PC-3 (cell line): ENCODE measurements around the gene SRPRA. TPM values are rescaled to one million over a fixed set of nuclear protein-coding genes. Genes with fewer than 3 reads are reported as not detected.
A peak's percentile ranks its signal among the peaks of the same experiment; 100 is the strongest.

ENCODE experiments used
- ATAC-seq: fragments of 200-7000 bp; cut with Tn5 transposase; 2 replicates; pipeline ENCODE4 v1.9.1; 2020; ENCODE audit warnings: mild to moderate bottlenecking, moderate library complexity
- BruUV-seq: library from RNA; stranded (reverse); fragments of 400-500 nt; replicated peaks from 2 replicates; lab custom pipeline; 2021; lab: Mats Ljungman, UMichigan
- CTCF ChIA-PET: fragments of 300-600 bp; sonication (Branson Sonifier 250); formaldehyde crosslinking; loops from one replicate; lab custom pipeline; 2022; ENCODE audit warnings: antibody characterized with exemption; lab: Charles Lee
- POLR2A ChIA-PET: fragments of 300-600 bp; sonication (Branson Sonifier 250); formaldehyde crosslinking; loops from one replicate; lab custom pipeline; 2022; ENCODE audit warnings: antibody characterized with exemption; ENCODE audit not compliant: unreplicated experiment; lab: Charles Lee
- DNase-seq: peaks from one replicate; pipeline ENCODE4 v3.0.0-alpha.2; 2015
- H2AFZ ChIP-seq: fragments of 300-600 bp; sonication (generic); 2 replicates; pipeline ENCODE4 v1.6.0; 2016; ENCODE audit warnings: antibody characterized with exemption, low read length
- H3F3A ChIP-seq: fragments of 300-600 bp; sonication (generic); one replicate; pipeline ENCODE4 v1.6.0; 2017; ENCODE audit warnings: antibody characterized with exemption, low read length, control low read depth, mild to moderate bottlenecking; ENCODE audit not compliant: unreplicated experiment
- H3K27ac ChIP-seq: fragments of 300-600 bp; sonication (generic); 2 replicates; pipeline ENCODE4 v1.5.1; 2016; ENCODE audit warnings: mild to moderate bottlenecking, low read length
- H3K27me3 ChIP-seq: fragments of 300-600 bp; sonication (generic); 2 replicates; pipeline ENCODE4 v1.6.1; 2016; ENCODE audit warnings: low read length, mixed read lengths
- H3K36me3 ChIP-seq: fragments of 300-600 bp; sonication (generic); 2 replicates; pipeline ENCODE4 v1.6.1; 2016; ENCODE audit warnings: low read depth, mixed run types, low read length, mixed read lengths
- H3K4me1 ChIP-seq: fragments of 300-600 bp; sonication (generic); 2 replicates; pipeline ENCODE4 v1.5.1; 2016; ENCODE audit warnings: low read length; ENCODE audit not compliant: insufficient read depth
- H3K4me2 ChIP-seq: fragments of 300-600 bp; sonication (generic); 2 replicates; pipeline ENCODE4 v1.6.0; 2016; ENCODE audit warnings: low read length
- H3K4me3 ChIP-seq: fragments of 300-600 bp; sonication (generic); 2 replicates; pipeline ENCODE4 v1.5.1; 2016; ENCODE audit warnings: mild to moderate bottlenecking, low read length, mixed read lengths
- H3K79me2 ChIP-seq: fragments of 300-600 bp; sonication (generic); 2 replicates; pipeline ENCODE4 v1.6.1; 2017; ENCODE audit warnings: low read length, mixed read lengths
- H3K9ac ChIP-seq: fragments of 300-600 bp; sonication (generic); 2 replicates; pipeline ENCODE4 v1.6.0; 2016; ENCODE audit warnings: mild to moderate bottlenecking, low read length
- H3K9me2 ChIP-seq: fragments of 300-600 bp; sonication (generic); replicated peaks from 2 replicates; pipeline ENCODE4 v1.6.1; 2016; ENCODE audit warnings: mixed run types, low read length, mixed read lengths
- H3K9me3 ChIP-seq: fragments of 300-600 bp; sonication (generic); 2 replicates; pipeline ENCODE4 v1.6.1; 2016; ENCODE audit warnings: low read length, mixed read lengths
- H4K20me1 ChIP-seq: fragments of 300-600 bp; sonication (generic); 2 replicates; pipeline ENCODE4 v1.6.1; 2016; ENCODE audit warnings: low read length, mixed read lengths
- EZH2 ChIP-seq: fragments of 300-600 bp; sonication (generic); IDR thresholded peaks from one replicate; pipeline ENCODE4 v1.6.1; 2017; ENCODE audit warnings: antibody characterized with exemption, mild to moderate bottlenecking, low read length; ENCODE audit not compliant: unreplicated experiment
- EZH2phosphoT487 ChIP-seq: fragments of 300-600 bp; sonication (generic); IDR thresholded peaks from 2 replicates; pipeline ENCODE4 v1.6.1; 2018; ENCODE audit warnings: mild to moderate bottlenecking, antibody characterized with exemption, low read length, borderline replicate concordance
- intact Hi-C: fragments of 100-400 bp; cut with micrococcal nuclease; formaldehyde crosslinking; loops from 2 replicates; pipeline ENCODE4 v1.9.0; 2023
- total RNA-seq: library from RNA; depleted of rRNA; stranded (reverse); fragments of >200 nt; gene quantifications from 2 replicates; pipeline ENCODE4 v1.2.3, GENCODE V29; 2014
- TF ChIP-seq, protein P1 (sequence below): fragments of 300-600 bp; sonication (generic); conservative IDR thresholded peaks from 2 replicates; pipeline ENCODE4 v1.5.1; 2017; ENCODE audit warnings: antibody characterized with exemption, low read depth, mild to moderate bottlenecking, low read length

SRPRA gene
- total RNA-seq, 1 experiment from 2014 or later, result 143 TPM

GRCh38 chr11:126231725-126232459 lies 36.8 kb downstream of the SRPRA start:
- Histone ChIP-seq H3F3A (no peaks in the 10 kb centered on the region), H3K4me1 (peaks cover 30% of the 10 kb centered on the region), H3K9ac (no peak overlapping the region), H4K20me1 (no peaks in the 10 kb centered on the region), H3K79me2 (peaks cover 24% of the 10 kb centered on the region), H3K9me3 (no peaks in the 10 kb centered on the region), H2AFZ (no peak overlapping the region), H3K36me3 (peaks cover 3% of the 10 kb centered on the region; the same call in 1 of the 2 replicates), H3K9me2 (no peaks in the 10 kb centered on the region), H3K4me3 (no peak overlapping the region), H3K27me3 (no peaks in the 10 kb centered on the region), H3K27ac (peak overlapping the region; percentile 38), H3K4me2 (0 out of 2 replicates have a peak overlapping the region, but pooled peaks have one; percentile 13)
- ATAC-seq, result peak; percentile 52
- CTCF ChIA-PET, result no interaction called here
- POLR2A ChIA-PET, result interaction anchor here (0.6 to 0.7 kb wide), 2 partner anchors 20 to 37 kb away, joined by 3 read pairs; partner anchors contain the start of genes FAM118B and FOXRED1
- BruUV-seq, result no TSS peak
- no peak for TF ChIP-seq EZH2phosphoT487
- no peak for TF ChIP-seq EZH2
- TF ChIP-seq, protein P1, sequence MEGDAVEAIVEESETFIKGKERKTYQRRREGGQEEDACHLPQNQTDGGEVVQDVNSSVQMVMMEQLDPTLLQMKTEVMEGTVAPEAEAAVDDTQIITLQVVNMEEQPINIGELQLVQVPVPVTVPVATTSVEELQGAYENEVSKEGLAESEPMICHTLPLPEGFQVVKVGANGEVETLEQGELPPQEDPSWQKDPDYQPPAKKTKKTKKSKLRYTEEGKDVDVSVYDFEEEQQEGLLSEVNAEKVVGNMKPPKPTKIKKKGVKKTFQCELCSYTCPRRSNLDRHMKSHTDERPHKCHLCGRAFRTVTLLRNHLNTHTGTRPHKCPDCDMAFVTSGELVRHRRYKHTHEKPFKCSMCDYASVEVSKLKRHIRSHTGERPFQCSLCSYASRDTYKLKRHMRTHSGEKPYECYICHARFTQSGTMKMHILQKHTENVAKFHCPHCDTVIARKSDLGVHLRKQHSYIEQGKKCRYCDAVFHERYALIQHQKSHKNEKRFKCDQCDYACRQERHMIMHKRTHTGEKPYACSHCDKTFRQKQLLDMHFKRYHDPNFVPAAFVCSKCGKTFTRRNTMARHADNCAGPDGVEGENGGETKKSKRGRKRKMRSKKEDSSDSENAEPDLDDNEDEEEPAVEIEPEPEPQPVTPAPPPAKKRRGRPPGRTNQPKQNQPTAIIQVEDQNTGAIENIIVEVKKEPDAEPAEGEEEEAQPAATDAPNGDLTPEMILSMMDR, result no peak
- intact Hi-C loops, result loop anchor here (2.0 kb wide), 2 partner anchors 21 to 37 kb away; partner anchors contain the start of genes FAM118B, FOXRED1, RPUSD4 and SRPRA
- peak; percentile 59 for DNase-seq

GRCh38 chr11:126229858-126230540 lies 38.7 kb downstream of the SRPRA start:
- Histone ChIP-seq H3K4me1 (peaks cover 30% of the 10 kb centered on the region), H3K4me3 (no peak overlapping the region), H3K9ac (no peak overlapping the region), H4K20me1 (no peaks in the 10 kb centered on the region), H2AFZ (no peak overlapping the region), H3F3A (no peaks in the 10 kb centered on the region), H3K36me3 (no peaks in the 10 kb centered on the region; the same call in 1 of the 2 replicates), H3K4me2 (no peak overlapping the region), H3K9me3 (no peaks in the 10 kb centered on the region), H3K9me2 (no peaks in the 10 kb centered on the region), H3K27me3 (no peaks in the 10 kb centered on the region), H3K79me2 (peaks cover 29% of the 10 kb centered on the region), H3K27ac (no peak overlapping the region)
- TSS peak; percentile 8 for BruUV-seq
- intact Hi-C loops, result no loop called here
- TF ChIP-seq EZH2 (no peak), EZH2phosphoT487 (no peak)
- TF ChIP-seq, protein P1, result no peak
- ChIA-PET POLR2A (interaction anchor here (0.7 kb wide), 1 partner anchor 815 kb away, joined by 4 read pairs; no protein-coding TSS in a partner anchor), CTCF (no interaction called here)
- ATAC-seq (no peak), DNase-seq (no peak)
